HG03469 (cell line): Measurements from ENCODE around the gene PALMD.

ENCODE experiments used
- ATAC-seq: cut with Tn5 transposase; IDR thresholded peaks from one replicate; pipeline ENCODE4 v1.9.1; 2021; ENCODE audit warnings: mild to moderate bottlenecking, moderate library complexity, moderate number of reproducible peaks; ENCODE audit not compliant: unreplicated experiment

The PALMD gene

DNA sequence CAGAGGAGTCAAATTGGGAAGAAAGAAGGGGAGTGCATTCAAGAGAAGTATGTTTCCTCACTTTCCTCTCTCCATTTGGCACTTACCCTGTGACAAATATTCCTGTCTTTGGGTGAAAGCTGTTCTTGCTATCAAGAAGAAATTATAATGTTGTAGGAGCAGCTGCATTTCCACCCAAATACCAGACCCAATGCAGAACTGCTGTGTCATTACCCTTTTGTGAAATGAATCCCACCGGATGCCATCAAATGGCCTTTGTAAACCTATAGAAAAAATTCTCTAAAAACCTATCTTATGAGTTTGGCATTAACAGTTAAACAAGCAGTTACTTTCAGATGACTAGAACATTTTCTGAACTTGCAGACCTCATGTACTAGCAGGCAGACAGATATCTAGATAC lies 16.7 kb upstream of the PALMD start:
- no peak for ATAC-seq

DNA sequence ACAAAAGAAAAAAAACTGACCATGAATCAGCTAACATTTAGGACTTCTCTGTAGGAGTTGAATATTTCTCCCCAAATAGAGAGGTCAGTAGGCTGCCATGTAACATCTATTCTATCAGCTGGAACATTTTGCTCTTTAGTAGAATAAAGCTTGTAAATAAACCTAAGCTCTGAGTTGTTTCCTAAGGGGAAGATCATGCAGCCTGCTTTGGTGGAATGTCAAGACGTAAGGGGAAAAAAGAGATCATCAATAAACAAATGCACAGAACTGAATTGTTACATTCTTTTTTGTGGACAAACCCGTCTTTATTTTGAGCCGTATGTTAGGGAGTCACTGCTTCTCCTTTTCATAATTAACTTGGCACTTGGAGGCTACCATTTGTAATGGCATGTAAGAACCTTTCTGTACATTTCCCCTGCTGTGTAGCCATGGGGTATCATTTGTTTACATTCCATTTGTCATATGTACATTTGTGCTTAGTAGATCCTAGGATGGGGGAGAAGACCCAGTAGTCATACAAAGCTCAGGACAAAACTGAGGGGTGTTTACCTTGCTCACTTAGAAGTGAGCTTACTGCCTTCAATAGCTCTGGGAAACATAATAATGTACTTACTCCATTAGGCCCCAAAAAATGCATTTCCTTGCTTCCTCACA lies 10.8 kb upstream of the PALMD start:
- ATAC-seq, result no peak

DNA sequence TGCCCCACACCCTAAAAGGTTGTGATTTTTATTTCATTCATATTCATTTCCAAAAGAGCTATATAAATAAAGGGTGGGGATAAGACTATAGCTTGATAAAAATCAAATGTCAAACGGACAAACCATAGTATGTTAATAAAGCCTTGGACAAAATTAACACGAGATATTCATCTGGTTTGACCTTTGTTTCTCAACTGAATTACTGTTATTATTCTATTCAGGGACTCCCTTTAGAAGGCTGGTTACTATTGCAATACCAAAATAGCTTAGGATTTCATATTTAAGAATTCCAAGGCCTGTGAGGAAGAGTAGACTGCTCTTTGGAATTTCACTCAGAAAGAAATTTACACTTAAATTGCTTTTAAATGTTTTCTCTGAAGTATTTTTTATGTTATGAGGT lies 10.2 kb upstream of the PALMD start:
- ATAC-seq, result no peak

DNA sequence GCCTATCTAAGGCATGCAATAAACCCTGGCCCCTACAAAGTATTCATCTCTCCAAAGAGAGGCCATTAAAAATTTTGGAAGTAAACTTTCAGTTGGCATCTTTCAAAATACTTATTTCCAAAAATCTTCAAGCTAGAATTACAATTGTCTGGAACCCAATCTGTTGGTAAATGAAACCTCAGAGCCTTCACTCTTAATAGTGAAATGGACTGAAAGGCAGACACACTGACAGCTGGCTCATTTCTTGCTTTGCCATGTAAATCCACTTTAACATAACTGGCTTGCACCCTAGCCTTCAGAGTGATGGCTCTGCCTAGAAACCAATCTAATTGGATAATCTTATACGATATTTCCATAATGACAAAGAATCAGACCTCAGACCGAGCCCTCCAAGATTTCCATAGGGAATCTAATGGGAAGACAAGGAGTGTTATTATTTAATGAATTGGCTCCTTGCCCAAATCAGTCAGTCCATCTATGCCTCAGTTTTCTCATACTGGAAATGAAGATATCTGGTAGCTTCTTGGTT lies 9.2 kb upstream of the PALMD start:
- ATAC-seq, result no peak

DNA sequence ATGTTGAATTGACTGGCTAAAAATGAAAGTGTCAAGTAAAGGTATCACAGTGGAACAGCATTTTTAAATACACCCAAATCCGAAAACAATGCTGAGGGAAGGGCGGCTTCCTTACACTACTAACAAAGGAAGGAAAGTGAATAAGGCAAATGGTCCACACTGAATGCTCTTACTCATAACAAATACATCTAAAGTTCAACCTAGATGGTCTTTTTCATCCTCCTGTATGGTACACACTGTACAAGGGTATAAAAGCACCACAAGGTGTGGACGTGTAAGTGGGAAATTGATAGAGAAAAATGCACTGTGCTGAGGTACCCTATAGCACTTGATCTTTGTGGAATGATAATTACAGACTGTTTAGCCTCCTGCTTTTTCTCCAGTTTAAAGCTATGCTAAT lies 7.1 kb upstream of the PALMD start:
- no peak for ATAC-seq

DNA sequence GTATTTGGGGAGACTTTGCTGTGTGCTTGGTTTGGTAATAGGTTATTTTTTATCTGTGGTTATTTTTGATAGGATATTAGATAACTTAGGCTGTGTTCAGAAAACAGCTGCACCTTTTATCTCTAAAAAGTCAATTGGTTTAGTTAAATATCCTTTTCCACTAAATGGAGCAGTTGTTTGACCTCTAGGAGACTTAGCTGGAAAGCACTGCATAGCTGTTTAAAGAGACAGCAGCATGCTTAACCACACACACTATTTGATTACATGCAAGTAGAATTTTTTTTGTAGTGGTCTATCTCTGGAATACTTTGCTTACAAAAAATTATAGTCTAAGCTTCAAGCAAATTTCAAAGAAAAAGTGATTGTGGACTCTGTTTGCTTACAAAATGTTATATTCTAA lies 6.5 kb upstream of the PALMD start:
- ATAC-seq, result no peak

DNA sequence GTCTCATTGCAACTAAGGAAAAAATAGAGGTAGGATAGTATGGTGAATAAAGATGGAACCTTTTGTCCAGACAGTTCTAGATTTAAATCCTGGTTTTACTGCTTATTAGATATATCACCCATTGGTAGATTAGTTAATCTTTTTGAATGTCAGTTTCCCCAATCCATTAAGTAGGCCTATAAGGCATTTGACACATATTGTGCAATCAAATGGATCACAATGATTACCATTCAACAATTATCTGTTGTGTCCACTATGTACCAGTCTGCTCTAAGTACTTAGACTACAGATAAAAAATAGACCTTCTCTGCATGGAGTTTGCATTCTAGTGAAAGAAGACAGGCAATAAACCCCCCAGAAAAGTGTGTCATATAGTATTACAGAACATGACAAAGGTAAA lies 6.0 kb upstream of the PALMD start:
- ATAC-seq, result no peak

DNA sequence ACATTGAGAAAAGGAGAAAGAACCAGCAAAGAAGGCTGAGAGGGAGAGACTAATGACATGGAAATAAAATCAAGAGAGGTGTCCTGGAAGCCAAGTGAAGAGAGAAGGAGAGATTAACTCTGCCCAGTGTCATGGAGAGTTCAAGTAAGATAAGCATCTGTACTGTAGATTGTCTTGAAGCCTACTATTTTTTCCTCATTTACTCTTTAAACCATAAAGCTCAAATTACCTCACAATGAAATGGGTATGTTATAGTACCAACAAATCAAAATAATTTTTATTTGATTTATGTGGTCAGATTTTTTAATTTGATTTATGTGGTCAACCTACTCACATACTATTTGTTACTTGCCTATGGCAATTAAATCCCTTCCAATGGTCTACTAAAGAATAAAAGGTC lies 5.2 kb upstream of the PALMD start:
- ATAC-seq, result no peak

DNA sequence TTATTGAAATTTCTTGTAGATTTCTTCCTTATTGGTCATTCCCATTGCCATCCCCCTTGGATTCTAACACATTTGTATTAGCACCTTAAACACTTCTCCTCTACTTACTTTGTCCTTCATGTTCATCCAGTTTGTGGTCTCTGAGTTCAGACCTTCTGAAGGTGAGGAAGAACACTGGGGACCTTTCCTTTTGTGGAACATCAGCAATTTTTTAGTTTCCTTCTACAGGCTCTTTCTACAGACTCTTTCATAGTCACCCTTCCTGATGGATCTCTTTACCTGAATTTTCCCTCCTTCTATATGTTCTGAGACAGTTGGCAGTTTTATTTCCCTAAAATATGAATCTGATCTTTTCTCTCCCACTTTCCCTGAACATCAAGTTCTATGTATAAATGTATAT lies 4.4 kb upstream of the PALMD start:
- no peak for ATAC-seq

DNA sequence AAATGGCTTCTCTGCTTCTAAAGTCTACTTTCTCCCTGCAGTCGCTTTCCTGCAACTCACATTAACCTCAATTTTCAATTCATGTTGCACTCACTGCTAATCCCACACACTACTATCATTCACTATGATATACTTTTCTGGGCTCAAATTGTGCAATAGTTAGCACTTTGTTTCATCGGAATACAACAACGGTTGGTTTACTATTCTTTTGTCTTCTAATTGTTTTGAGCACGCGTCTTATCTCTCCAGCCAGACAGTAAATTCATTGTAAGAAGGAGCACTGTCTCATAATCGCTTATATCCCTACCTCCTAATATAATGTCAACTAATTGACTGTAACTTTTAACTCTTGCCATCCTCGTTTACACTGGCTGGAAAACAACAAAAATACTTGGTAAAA lies 3.9 kb upstream of the PALMD start:
- no peak for ATAC-seq

DNA sequence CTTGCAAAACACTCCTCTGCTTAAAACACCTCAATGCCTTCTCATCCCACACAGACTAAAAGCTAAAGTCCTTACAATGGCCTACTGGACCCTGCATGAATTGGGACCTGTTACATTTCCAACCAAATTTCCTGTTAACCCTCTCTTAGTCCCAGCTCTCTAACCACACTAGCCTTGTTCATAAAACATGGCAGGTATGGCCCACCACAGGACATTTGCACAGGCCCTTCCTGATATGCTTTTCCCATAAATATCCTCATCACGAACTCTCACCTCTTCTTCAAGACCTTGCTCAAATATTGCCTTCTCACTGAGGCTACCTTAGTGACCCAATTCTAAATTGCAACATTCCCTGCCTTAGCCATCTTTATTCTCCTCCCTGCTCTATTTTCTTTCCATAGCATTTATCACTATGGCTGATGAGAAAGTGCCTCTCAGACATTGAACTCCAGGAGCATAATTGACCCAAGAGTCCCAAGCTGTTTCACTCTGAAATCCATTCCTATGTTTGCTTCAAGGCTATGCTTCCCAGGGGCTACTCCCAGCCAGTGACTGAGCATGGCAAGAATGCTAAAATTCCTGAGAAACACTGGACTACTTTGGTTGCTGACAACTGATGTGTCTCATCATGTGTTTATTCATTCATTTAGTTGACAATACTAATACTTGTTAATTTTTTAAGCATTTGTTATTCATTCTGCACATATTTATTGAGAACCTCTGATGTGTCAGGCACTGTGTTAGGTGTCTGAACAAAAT lies 2.7 kb upstream of the PALMD start:
- no peak for ATAC-seq

DNA sequence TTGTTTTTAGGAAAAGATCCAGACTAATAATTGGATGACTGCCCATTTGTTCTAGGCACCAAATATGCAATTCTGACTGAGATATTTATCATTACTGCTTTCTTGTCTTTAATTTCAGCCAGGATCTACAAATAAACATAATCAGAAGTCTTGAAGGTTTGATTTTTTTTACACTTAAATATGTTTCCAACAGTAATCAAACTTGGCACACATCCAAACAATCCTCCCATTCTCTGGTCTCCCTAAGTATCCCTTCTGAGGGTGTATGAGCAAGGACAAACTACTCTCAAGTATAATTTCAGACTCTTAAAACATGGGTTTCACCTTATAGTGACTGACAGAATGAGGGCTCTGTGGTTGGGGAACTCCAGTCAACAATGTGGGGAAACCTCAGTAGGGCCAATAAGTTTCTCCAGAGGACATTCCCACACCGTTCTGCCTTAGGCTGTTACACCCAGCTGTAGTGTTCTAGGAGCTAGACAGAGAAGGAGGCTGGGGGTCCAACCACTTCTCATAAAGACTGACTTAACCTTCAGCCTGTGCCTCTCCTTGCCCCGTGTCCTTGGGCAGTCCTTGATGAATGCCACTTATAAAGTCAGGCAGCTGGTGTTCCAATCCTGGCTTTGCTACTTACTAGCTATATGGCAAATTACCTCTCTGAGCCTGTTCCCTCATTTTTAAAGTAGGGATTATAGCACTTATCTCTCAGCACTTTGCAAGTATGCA lies 1.5 kb upstream of the PALMD start:
- no peak for ATAC-seq

DNA sequence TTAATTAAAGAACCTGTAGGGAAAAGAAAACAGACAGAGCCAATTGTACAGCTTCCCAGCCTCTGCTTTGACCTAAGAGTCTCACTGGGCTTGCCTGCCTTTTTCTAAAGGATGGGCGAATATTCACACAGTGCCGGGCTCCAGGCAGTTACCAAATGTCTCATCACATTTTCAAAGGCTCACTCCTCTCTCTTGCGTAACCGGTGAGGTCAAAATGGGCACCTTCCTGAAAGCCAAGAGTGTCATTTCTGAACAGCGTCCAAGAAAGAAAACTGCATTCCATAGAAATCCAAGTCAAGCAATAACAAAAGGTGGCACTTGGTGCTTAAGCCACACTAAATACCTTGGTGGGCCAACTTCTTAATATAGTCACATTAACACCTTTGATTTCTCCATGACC lies 710 bp upstream of the PALMD start:
- no peak for ATAC-seq

DNA sequence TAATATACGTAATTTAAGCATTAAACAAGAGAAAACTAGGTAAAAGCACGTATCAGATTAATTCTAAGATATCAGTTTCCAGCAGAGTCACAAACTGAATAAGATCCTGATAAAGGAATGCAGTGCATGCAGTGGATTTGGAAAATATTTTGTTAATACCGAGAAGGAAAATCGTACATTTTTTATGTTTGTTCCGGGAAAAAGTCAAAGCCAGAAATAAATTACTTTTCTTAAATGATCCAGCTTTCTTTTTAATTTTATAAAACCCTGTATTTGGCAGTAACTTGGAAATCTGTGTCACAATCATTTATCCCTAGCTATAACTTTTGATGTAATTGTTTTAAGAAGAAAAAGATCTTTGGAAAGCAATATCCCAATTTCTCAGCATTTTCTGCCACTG lies 955 bp downstream of the PALMD start:
- no peak for ATAC-seq

DNA sequence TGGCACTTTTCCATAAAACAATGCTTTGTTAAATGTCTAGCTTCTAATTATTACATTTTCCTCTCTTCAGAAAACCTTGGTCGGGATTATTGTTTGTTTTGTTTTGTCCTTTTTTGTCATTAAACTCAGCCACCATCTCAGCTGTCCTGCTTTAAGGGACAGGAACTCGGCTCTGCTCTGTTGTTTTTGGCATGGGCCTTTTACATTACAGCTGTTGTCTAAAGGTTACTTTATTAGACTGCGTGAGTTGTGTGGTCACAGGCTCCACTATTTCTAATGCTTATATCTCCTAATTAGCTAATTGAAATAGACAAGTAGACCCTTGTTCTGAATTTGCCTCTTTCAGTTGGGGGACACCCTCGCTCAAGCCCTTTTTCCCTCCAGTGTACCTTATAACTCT lies 1.6 kb downstream of the PALMD start:
- ATAC-seq, result no peak

DNA sequence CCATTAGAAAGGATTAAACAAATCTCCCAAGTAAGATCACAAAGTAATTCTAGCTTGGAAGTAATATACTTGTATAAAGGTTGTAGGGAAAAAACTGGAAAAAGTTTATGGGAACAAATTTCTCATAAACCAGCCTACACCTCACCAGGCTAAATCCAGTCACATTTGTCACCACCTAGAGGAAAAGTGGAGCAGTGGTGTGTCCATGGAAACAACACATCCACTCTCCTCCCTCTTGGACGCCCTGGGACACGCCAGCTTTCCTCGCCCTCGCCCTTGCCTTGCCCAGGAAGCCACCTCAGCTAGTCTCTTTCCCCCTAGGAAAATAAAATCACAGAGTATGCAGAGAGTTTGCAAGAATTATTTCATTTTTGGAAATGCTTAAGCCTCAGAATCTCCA lies 2.2 kb downstream of the PALMD start:
- ATAC-seq, result no peak

DNA sequence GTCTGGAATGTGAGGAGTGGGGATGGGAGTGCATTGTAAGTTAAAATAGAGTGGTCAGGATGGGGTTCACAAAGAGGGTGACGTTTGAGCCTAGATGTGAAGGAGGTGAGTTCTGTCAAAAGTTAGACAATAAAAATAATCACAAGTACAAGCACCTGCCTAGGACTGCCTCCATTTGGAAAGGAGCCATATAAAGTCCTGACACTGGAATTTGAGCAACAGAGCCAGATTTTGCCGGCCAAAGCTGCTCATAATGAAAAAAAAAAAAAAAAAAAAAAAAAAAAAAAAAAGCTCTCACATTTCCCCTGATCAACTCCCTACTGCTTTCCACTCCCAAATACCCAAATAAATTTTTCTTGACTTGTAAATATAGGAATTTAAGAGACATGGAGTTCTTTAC lies 4.1 kb downstream of the PALMD start:
- ATAC-seq, result no peak

DNA sequence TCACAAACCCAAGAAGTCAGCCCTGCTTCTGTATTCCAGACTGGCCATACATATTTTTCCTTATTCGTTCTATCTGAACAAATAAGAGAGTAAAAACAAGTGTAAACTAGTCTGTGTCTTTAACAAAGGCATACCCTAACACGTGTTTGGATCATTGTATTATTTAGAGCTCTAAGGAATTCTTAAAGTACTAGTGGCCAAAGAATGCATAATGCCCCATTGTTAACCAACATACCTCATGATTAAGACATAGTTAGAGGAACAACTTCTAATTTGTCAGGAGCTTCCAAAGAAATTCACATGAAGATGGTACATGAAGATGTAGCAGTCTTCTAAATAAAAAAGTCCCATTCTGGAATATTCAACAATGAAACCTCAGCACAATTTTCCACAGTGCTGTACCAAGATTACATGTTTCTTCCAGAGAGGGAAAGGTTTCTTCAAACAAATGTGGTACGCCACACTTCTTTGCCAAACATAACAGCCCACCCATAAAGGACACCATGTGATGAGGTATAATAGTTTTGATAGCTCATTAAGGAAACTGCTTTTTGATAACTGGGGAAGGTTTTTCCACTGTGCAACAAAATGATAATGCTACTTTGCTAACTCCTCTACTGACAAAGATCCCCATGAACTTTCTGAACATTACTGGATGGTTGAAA lies 5.0 kb downstream of the PALMD start:
- no peak for ATAC-seq

DNA sequence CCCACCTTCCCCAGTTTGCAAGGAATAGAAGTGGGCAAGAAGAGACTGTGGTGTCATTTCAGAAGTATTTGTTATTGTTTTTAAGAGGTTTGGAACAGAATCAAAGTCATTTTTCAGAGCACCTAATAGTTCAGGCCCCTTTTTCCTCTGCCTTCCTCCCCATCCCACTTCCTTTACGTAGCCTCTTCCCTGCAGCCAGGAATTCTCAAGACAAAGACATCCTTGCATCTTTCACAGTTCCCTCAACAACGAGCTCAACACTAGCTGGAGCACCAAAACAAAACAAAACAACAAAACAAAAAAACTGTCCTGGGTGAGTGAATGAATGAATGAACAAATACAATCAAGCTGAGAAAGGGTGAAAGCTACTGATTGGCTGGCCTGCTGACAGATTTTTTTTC lies 7.0 kb downstream of the PALMD start:
- no peak for ATAC-seq

DNA sequence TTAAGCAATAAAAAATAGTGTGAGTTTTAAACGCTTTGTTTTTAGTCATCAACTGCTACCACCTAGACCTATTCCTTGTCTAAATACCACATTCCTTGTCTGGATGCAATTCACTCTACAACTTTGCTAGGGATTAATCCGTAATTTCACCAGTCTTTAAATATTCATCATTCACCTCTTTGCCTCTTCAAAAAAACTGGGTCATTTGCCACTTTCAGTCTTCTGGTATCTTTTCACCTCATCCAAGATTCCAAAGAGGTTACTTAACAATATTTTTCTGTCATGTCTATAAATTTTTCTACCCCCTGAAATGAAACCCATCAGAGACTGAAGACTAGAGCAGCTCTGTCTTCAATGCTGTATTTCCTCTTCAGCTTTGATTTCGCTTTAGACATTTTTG lies 9.5 kb downstream of the PALMD start:
- no peak for ATAC-seq

DNA sequence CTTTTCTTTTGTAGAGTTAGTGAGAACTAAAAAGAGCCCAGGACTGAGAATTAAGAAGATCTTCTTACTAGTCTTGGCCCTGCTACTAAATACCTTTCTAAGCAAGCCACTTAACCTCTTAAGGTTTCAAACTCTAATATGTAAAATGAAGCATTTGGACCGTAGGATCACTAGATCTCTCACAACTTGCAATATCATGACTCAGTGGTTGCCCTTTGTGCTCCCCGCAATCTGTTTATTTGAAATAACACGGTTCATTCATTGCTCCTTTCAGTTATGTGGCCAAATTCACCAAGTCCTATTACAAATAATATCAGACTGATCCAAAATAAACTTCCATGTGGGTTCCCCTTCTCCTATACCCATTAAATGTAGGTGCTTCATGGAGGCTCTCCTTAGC lies 10.8 kb downstream of the PALMD start:
- ATAC-seq, result no peak
